Thyroid gland (tissue), 4 donors: ENCODE data around the gene CLMP.
"Not testable (repeated sequence)": the region's sequence is repeated elsewhere in the genome, so short reads cannot be mapped to it uniquely, and the experiment has no call there.

Experiments
- CTCF ChIP-seq, 6 experiments: fragments of 200-600 bp in 3 of 6; fragments of 450-650 bp in 3 of 6; sonication (generic) in 3 of 6; IDR thresholded peaks; one replicate each; pipeline ENCODE4 v1.5.1; 2016 to 2019; ENCODE audit warnings: antibody characterized with exemption in 6 of 6, mild to moderate bottlenecking in 2 of 6, inconsistent platforms in 1 of 6, moderate library complexity in 1 of 6
- POLR2A ChIP-seq, 2 donors: fragments of 450-650 bp; IDR thresholded peaks; one replicate each; pipeline ENCODE4 v1.6.1; 2017; ENCODE audit warnings: antibody characterized with exemption in 2 of 2, mild to moderate bottlenecking in 2 of 2, moderate library complexity in 1 of 2

GRCh38 chr11:123206055-123206454, 11.0 kb upstream of the CLMP start:
- not testable (repeated sequence) for TF ChIP-seq POLR2A, CTCF (IDR thresholded peaks at IDR 0.05)
